ENCODE data around the gene NCOA7.
"Not testable (repeated sequence)": the region's sequence is repeated elsewhere in the genome, so short reads cannot be mapped to it uniquely, and the experiment has no call there.

Gene NCOA7

DNA sequence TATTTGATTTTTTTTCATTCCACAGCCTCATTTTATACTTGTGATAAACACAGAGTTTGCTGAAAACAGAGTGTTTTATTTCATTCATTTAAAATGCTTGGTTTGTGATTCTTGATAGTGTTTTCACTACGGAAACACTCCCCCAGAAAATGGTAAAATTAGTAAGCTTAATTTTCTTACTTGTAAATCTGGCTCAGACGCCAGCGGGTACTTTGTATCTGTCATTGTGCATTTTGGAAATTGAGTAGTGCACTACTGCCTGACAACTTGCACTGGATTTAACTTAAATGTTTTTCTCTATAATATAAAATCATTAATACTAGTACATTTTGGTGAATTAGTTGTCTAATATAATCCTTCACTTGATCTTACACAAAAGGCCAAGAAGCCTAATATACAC is 128.9 kb downstream of the NCOA7 start:
- DNase-seq (ENCODE audit: insufficient read length, low spot score), result no peak
- FAIRE-seq, result no peak
- TF ChIP-seq POLR2A (IDR thresholded peaks at IDR 0.05; ENCODE audit: low read depth, low read length), result no peak

DNA sequence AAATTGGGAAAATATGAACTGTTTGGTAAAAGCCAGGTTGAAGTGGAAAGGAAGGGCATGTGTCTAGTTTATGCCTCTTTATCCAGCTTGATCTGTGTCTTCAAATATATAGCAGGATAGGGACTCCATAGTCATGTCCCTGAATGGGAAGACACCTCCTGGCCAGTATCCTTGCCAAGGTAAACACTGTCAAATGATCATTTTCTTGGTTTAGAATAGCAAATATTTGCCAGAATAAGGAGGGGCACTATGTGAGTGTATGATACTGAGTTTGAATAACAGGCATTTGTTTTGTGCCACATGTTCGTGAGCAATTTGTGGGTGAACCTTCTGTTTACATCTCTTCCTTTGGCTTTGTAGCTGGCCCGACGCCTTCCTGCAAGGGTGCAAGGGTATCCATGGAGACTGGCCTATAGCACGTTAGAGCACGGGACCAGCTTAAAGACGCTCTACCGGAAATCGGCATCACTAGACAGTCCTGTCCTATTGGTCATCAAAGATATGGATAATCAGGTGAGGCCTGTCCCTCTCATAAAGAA is 131.6 kb downstream of the NCOA7 start:
- no peak for DNase-seq (ENCODE audit: insufficient read length, low spot score)
- no peak for FAIRE-seq
- no peak for TF ChIP-seq POLR2A (IDR thresholded peaks at IDR 0.05; ENCODE audit: low read depth, low read length)

GRCh38 chr6:125923366-125923877 is 132.7 kb downstream of the NCOA7 start:
- FAIRE-seq (no peak), DNase-seq (ENCODE audit: insufficient read length, low spot score) (no peak)
- no peak for TF ChIP-seq POLR2A (IDR thresholded peaks at IDR 0.05; ENCODE audit: low read depth, low read length)

DNA sequence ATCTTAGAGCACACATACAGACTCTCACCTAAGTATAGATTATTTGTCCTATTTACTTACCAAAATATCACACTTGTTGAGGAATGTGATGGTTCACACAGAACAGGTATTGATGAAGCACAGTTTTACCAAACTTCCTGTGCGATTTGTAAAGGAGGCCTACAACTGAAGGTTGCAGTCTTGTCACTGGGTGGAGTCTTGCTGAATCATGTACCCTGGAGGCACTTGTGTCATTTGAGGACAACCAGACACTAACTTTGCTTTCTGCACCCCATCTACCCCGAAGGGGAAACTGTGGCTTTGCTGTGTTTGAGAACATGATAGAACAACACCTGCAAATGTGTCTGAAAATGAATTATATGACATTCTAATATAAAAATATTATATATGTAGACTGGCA is 133.4 kb downstream of the NCOA7 start:
- FAIRE-seq (no peak), DNase-seq (ENCODE audit: insufficient read length, low spot score) (no peak)
- no peak for TF ChIP-seq POLR2A (IDR thresholded peaks at IDR 0.05; ENCODE audit: low read depth, low read length)

- DNase-seq (ENCODE audit: insufficient read length, low spot score) (no peak), FAIRE-seq (no peak)
- TF ChIP-seq POLR2A (IDR thresholded peaks at IDR 0.05; ENCODE audit: low read depth, low read length), result no peak
Measured at GRCh38 chr6:125924697-125925358, 134.1 kb downstream of the NCOA7 start.

- FAIRE-seq, result no peak
- no peak for TF ChIP-seq POLR2A (IDR thresholded peaks at IDR 0.05; ENCODE audit: low read depth, low read length)
- DNase-seq (ENCODE audit: insufficient read length, low spot score), result no peak
Measured at GRCh38 chr6:125926711-125927110, 136.0 kb downstream of the NCOA7 start.

DNA sequence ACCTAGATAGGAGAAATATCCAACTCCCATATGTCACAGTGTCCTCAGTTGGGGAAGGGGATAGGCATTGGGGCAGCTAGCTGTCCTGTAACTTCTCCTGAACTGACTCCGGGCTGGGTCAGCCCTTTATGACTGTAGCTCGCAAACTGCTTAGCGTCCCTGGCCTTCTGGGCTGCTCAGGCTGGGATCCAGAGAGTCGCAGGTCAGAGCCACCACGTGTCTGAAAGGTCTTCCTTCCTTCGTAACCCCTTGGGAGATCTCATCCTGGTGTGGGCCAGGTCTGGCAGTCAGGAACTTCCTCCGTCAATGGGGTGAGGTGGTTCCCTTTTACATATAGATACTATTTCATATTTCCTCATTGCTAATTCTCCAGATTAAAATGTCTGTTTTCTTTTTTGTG is 137.0 kb downstream of the NCOA7 start:
- DNase-seq (ENCODE audit: insufficient read length, low spot score), result no peak
- no peak for FAIRE-seq
- TF ChIP-seq POLR2A (IDR thresholded peaks at IDR 0.05; ENCODE audit: low read depth, low read length), result no peak

DNA sequence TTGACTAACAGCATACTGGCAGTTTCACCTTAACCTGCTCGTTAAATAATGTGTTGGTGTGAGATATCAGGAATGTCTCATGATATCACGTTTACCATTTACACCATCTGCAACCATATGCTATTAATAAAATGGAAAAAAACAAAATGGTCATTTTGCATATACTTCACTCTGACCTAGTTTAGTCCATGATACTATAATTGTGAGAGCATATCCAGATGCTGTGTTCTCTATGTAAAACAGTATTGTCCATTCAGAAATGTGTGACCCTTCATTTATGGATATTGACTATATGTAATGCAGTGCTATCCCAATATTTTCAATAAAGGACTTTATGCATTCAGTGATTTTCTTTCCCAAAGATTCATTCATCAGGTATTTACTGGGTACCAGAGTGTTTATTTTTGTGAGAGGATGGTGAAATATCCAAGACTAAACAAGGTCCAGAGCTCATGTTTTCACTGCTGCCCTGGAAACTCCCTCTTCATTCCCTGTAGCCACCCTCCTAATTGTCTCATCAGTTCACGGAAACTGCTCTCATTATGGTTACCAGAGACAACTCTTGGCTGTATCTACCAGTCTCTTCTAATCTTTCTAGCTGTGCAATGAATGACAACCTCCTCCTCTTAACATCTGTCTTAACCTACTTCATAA is 140.1 kb downstream of the NCOA7 start:
- no peak for TF ChIP-seq POLR2A (IDR thresholded peaks at IDR 0.05; ENCODE audit: low read depth, low read length)
- DNase-seq (ENCODE audit: insufficient read length, low spot score) (no peak), FAIRE-seq (no peak)

GRCh38 chr6:125931733-125932450 is 141.1 kb downstream of the NCOA7 start:
- no peak for TF ChIP-seq POLR2A (IDR thresholded peaks at IDR 0.05; ENCODE audit: low read depth, low read length)
- no peak for DNase-seq (ENCODE audit: insufficient read length, low spot score)
- FAIRE-seq, result no peak

- FAIRE-seq (no peak), DNase-seq (ENCODE audit: insufficient read length, low spot score) (no peak)
- no peak for TF ChIP-seq POLR2A (IDR thresholded peaks at IDR 0.05; ENCODE audit: low read depth, low read length)
Measured at GRCh38 chr6:125932451-125932795, 141.7 kb downstream of the NCOA7 start.

DNA sequence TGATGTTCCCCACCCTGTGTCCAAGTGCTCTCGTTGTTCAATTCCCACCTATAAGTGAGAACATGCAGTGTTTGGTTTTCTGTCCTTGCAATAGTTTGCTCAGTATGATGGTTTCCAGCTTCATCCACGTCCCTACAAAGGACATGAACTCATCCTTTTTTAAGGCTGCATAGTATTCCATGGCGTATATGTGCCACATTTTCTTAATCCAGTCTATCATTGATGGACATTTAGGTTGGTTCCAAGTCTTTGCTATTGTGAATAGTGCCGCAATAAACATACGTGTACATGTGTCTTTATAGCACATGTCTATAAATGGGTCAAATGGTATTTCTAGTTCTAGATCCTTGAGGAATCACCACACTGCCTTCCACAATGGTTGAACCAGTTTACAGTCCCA is 144.8 kb downstream of the NCOA7 start:
- not testable (repeated sequence) for FAIRE-seq; DNase-seq (ENCODE audit: insufficient read length, low spot score)

GRCh38 chr6:125939026-125939425 is 148.3 kb downstream of the NCOA7 start:
- no peak for DNase-seq (ENCODE audit: insufficient read length, low spot score)
- no peak for FAIRE-seq
- no peak for TF ChIP-seq POLR2A (IDR thresholded peaks at IDR 0.05; ENCODE audit: low read depth, low read length)

DNA sequence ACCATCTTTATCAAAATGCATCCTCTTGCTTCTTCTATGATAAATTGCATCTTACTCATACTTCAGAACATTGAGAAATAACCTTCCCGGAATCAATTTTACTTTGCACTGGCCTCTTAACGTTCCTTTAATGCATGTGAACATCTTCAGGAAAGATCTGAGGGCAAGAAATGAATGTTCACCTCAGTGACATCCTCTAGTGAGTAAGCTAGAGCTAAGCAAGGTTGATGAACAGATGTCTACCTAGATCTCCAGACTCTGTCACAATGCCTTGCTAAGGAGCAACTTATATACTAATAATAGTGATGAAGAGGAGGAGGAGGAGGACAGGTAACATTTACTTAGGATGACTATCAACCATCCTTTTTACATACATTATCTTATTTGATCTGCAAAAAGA is 149.0 kb downstream of the NCOA7 start:
- no peak for TF ChIP-seq POLR2A (IDR thresholded peaks at IDR 0.05; ENCODE audit: low read depth, low read length)
- DNase-seq (ENCODE audit: insufficient read length, low spot score) (no peak), FAIRE-seq (no peak)

DNA sequence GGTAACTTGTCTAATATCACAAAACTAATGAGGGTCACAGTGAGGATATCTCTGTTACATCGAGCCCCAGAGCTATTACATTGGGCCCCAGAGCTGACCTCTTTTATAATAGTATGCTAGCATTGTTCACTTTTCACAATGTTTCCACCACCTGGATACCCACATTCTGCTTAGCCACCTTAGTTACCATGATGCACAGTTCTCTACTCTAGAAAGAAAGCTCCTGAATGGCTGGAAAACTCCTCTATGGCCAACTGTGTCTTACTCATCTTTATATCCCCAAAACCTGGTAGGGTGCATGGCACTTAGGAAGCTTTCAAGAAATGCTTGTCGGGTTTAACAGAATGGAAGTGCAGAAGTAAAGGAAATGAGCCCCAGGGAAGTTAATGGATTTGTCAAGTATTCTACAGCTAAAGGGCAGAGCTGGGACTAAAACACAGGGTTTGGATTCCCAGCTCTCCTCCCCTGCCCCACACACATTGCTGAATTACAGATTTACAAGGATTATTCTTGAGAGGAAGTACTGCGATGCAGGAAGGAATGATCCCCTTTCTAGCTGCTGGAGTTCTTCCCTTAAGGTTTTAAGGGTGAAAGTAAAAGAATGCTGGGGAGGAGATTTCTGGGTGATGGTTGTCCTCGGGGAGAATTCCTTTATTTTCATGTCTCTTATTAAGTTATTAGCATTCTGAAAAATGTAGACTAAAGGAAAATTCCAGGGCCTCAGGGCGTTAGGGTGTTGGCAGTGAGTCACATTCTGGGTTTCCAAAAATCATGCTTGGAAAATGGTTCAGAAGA is 149.7 kb downstream of the NCOA7 start:
- no peak for FAIRE-seq
- no peak for TF ChIP-seq POLR2A (IDR thresholded peaks at IDR 0.05; ENCODE audit: low read depth, low read length)
- no peak for DNase-seq (ENCODE audit: insufficient read length, low spot score)
